ENCODE measurements around the gene TSPAN15.
"Not testable (repeated sequence)": the region's sequence is repeated elsewhere in the genome, so short reads cannot be mapped to it uniquely, and the experiment has no call there.

The TSPAN15 gene

GRCh38 chr10:69467928-69468750 lies 16.9 kb downstream of the TSPAN15 start:
- no peak for DNase-seq

- DNase-seq = no peak
These were observed 17.5 kb downstream of the TSPAN15 start for GRCh38 chr10:69468751-69469089.

- no peak for DNase-seq
These were observed 18.7 kb downstream of the TSPAN15 start for GRCh38 chr10:69469976-69470375.

- DNase-seq = no peak
These were observed 19.5 kb downstream of the TSPAN15 start for GRCh38 chr10:69470463-69471384.

GRCh38 chr10:69472142-69472541 lies 20.9 kb downstream of the TSPAN15 start:
- no peak for DNase-seq

- DNase-seq = no peak
These were observed 21.3 kb downstream of the TSPAN15 start for GRCh38 chr10:69472544-69472943.

- DNase-seq = no peak
These were observed 22.2 kb downstream of the TSPAN15 start for GRCh38 chr10:69473304-69473990.

GRCh38 chr10:69474742-69475432 lies 23.6 kb downstream of the TSPAN15 start:
- no peak for DNase-seq

GRCh38 chr10:69475433-69475830 lies 24.2 kb downstream of the TSPAN15 start:
- no peak for DNase-seq

- no peak for DNase-seq
These were observed 26.8 kb downstream of the TSPAN15 start for GRCh38 chr10:69477968-69478597.

- no peak for DNase-seq
These were observed 28.2 kb downstream of the TSPAN15 start for GRCh38 chr10:69479240-69480067.

- DNase-seq = no peak
These were observed 28.8 kb downstream of the TSPAN15 start for GRCh38 chr10:69480068-69480412.

GRCh38 chr10:69481305-69481704 lies 30.0 kb downstream of the TSPAN15 start:
- DNase-seq = no peak

- DNase-seq = no peak
These were observed 30.7 kb downstream of the TSPAN15 start for GRCh38 chr10:69481811-69482524.

GRCh38 chr10:69483963-69484362 lies 32.7 kb downstream of the TSPAN15 start:
- no peak for DNase-seq

- no peak for DNase-seq
These were observed 33.5 kb downstream of the TSPAN15 start for GRCh38 chr10:69484736-69485135.

GRCh38 chr10:69486922-69487730 lies 35.9 kb downstream of the TSPAN15 start:
- no peak for DNase-seq

- DNase-seq = not testable (repeated sequence)
These were observed 37.0 kb downstream of the TSPAN15 start for GRCh38 chr10:69488149-69488844.

GRCh38 chr10:69488856-69489255 lies 37.6 kb downstream of the TSPAN15 start:
- DNase-seq = not testable (repeated sequence)
